Adrenal gland (tissue), 12 donors: ENCODE measurements around the gene EXOSC3. TPM values are rescaled to one million over a fixed set of nuclear protein-coding genes. Genes with fewer than 3 reads are reported as not detected.
A peak's percentile ranks its signal among the peaks of the same experiment; 100 is the strongest.

Experiments used
- DNase-seq, 7 donors: peaks; one replicate each; pipeline ENCODE4 v3.0.0-alpha.2; 2019 to 2020
- H3K27ac ChIP-seq, 5 donors: fragments of 200-600 bp; sonication (generic) in 4 of 5; 1 replicate in 3 of 5; 2 replicates in 2 of 5; pipeline versions ENCODE4 v1.5.1 to v1.8.0; 2016 to 2020; ENCODE audit warnings: mild to moderate bottlenecking in 1 of 5
- H3K27me3 ChIP-seq: fragments of 200-600 bp; 2 replicates; pipeline ENCODE4 v1.8.0; 2021
- H3K36me3 ChIP-seq, 2 donors: fragments of 200-600 bp; replicated peaks in 1 of 2; 1 replicate in 1 of 2; 2 replicates in 1 of 2; pipeline versions ENCODE4 v1.5.1 to v1.8.0; 2018 to 2022
- H3K4me1 ChIP-seq, 2 donors: fragments of 200-600 bp; replicated peaks in 1 of 2; 1 replicate in 1 of 2; 2 replicates in 1 of 2; pipeline versions ENCODE4 v1.5.1 to v1.8.0; 2018 to 2021
- H3K4me3 ChIP-seq, 4 donors: fragments of 200-600 bp; sonication (generic) in 3 of 4; one replicate each; pipeline ENCODE4 v1.5.1; 2016 to 2018
- H3K9me3 ChIP-seq, 3 donors: fragments of 200-600 bp; sonication (generic) in 1 of 3; replicated peaks in 1 of 3; 1 replicate in 2 of 3; 2 replicates in 1 of 3; pipeline versions ENCODE4 v1.5.1 to v1.8.0; 2016 to 2021
- CTCF ChIP-seq, 6 experiments: fragments of 450-650 bp in 4 of 6; fragments of 200-600 bp in 2 of 6; sonication (generic) in 1 of 6; IDR thresholded peaks; 1 replicate in 5 of 6; 2 replicates in 1 of 6; pipeline versions ENCODE4 v1.5.1 to v1.8.0; 2016 to 2021; ENCODE audit warnings: antibody characterized with exemption in 6 of 6, mild to moderate bottlenecking in 2 of 6, moderate library complexity in 1 of 6
- POLR2A ChIP-seq, 2 donors: fragments of 450-650 bp; IDR thresholded peaks; one replicate each; pipeline ENCODE4 v1.6.1; 2017; ENCODE audit warnings: antibody characterized with exemption in 2 of 2, mild to moderate bottlenecking in 2 of 2, moderate library complexity in 1 of 2
- WGBS, 4 donors: extraction: QIAGEN DNeasy Blood & Tissue Kit in 2 of 4; methylation state at CpG; one replicate each; pipeline versions ENCODE4 v1.1.5 to v1.1.7; 2013 to 2017; 5-methylcytosine and 5-hydroxymethylcytosine counted together
- intact Hi-C, 2 donors: fragments of 100-400 bp; cut with DNase I; formaldehyde crosslinking; loops; one replicate each; pipeline versions ENCODE4 v1.14.1 to v1.15.0; 2022 to 2023
- polyA plus RNA-seq, 3 donors: library from polyadenylated mRNA; stranded (reverse); fragments of 200-250 nt in 2 of 3; fragments of 350-450 nt in 1 of 3; fragmentation: Illumina TruSeq in 1 of 3; extraction: RNeasy Lipid Tissue Mini Kit (QIAGEN cat#74804) in 1 of 3; gene quantifications; one replicate each; pipeline ENCODE4 v1.2.3, GENCODE V29; 2013 to 2014
- total RNA-seq, 9 donors: library from RNA; depleted of rRNA in 4 of 9; stranded (reverse); fragments of >200 nt in 4 of 9; fragments of 120-200 nt in 1 of 9; fragmentation: NEBNext Ultra II Directional in 1 of 9; extraction: Animal tissue kit (Norgen Biotek cat#: 25700) in 1 of 9; gene quantifications; one replicate each; pipeline versions ENCODE4 v1.1.0 to v1.2.4, GENCODE V29; 2013 to 2023
- donor health status: healthy with polysubstance abuse.
- donor health status: Bipolar disorder and iron deficiency.
- donor health status: DM: yes; HTN: yes; CAD: no.
- donor health status: DM: no; HTN: no; CAD: no.
- donor health status: DM: no; HTN: no; CAD: no.
- donor health status: DM: yes; HTN: yes; CAD: no.

The EXOSC3 gene
- total and polyA plus RNA-seq, 12 donors = 12.5 to 67.8 (median 41.4) TPM

DNA sequence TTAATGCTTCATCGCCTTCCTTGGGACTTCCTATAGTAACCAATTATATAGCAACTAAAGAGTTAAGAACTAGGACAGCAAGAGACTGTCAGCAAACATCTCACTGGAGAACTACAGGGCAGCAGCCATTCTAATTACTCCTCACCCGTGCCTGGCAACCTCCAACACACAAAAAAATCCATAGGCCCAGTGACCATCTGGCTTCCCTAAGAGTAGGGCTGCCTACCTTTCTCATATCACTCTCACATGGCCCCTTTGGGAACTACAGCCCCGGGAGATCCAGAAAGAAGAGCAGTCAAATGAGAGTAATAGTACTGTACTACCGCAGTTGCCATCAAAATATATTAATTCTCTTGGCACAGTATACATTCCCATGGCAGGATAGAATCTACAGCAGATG lies 21.4 kb upstream of the EXOSC3 start:
- TF ChIP-seq CTCF (IDR thresholded peaks at IDR 0.05) (no peak), POLR2A (IDR thresholded peaks at IDR 0.05) (no peak)
- Histone ChIP-seq H3K4me1 (peaks cover 14 to 25% of the 10 kb centered on the region in 2 donors), H3K9me3 (no peaks in the 10 kb centered on the region)

GRCh38 chr9:37801959-37802711 lies 17.3 kb upstream of the EXOSC3 start:
- Histone ChIP-seq H3K27me3 (no peaks in the 10 kb centered on the region), H3K4me3 (peak overlapping the region; percentile 19 to 91 (median 82)), H3K27ac (peak overlapping the region in 2 of 5 donors; percentile 81 to 93), H3K4me1 (peaks cover 24 to 30% of the 10 kb centered on the region in 2 donors), H3K36me3 (no peaks in the 10 kb centered on the region), H3K9me3 (no peaks in the 10 kb centered on the region)
- WGBS, 4 donors = 41 to 50% (median 46%) methylated on average over 10 of the region's 10 CpGs
- TF ChIP-seq CTCF (IDR thresholded peaks at IDR 0.05) = no peak
- no peak for TF ChIP-seq POLR2A (IDR thresholded peaks at IDR 0.05)
- intact Hi-C loops = loop anchor here (10.0 kb wide), 2 partner anchors 103 to 317 kb away; partner anchors contain the start of genes POLR1E (in 1 of the 2) and SLC25A51 (in 1 of the 2)
- DNase-seq = no peak

More for the DNA sequence above, 21.4 kb upstream of the EXOSC3 start:
- Histone ChIP-seq H3K27ac (no peak overlapping the region), H3K4me3 (no peak overlapping the region), H3K36me3 (no peaks in the 10 kb centered on the region), H3K27me3 (no peaks in the 10 kb centered on the region)
- 63 to 82% (median 72%) methylated on average over 4 of the region's 4 CpGs for WGBS, 4 donors
- no peak for DNase-seq
- intact Hi-C loops = loop anchor here (10.0 kb wide), 2 partner anchors 99 to 321 kb away; partner anchors contain the start of genes POLR1E (in 1 of the 2) and SLC25A51 (in 1 of the 2)

DNA sequence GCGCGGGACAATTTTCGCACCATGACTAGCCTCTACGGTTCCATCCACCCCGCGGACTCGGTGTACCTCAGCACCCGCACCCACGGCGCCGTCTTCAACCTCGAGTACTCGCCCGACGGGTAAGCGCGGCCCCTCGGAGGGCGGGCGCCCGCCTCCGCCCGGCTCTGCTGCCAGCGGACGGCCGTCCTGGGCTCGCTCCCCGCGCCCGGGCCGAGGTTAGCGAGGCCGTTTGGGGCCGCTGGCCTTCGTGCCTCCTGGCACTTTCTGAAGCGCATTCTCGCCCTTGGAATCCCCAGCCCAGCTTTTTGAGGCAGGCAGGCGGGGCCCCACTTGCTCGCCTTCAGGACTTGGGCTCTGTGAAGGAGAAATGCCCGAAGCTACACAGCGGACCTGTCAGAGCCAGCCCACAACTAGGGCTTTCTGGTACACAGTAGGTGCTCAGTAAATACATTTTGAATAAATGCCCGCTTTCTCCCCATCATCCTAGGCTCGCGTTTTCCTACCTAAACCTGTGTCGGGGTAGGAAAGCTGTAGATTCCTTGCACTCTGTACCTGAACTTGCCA lies 16.5 kb upstream of the EXOSC3 start:
- Histone ChIP-seq H3K36me3 (no peaks in the 10 kb centered on the region), H3K4me1 (peaks cover 24 to 30% of the 10 kb centered on the region in 2 donors), H3K9me3 (no peaks in the 10 kb centered on the region), H3K27ac (peak overlapping the region; percentile 79 to 93 (median 90)), H3K27me3 (no peaks in the 10 kb centered on the region), H3K4me3 (peak overlapping the region; percentile 19 to 91 (median 82))
- WGBS, 4 donors = 1 to 12% (median 1%) methylated on average over 4 to 45 of the region's 45 CpGs
- intact Hi-C loops = loop anchor here (10.0 kb wide), 2 partner anchors 103 to 317 kb away; partner anchors contain the start of genes POLR1E (in 1 of the 2) and SLC25A51 (in 1 of the 2)
- TF ChIP-seq CTCF (IDR thresholded peaks at IDR 0.05) (no peak), POLR2A (IDR thresholded peaks at IDR 0.05) (no peak)
- DNase-seq = peak; percentile 35 to 80 (median 56)

DNA sequence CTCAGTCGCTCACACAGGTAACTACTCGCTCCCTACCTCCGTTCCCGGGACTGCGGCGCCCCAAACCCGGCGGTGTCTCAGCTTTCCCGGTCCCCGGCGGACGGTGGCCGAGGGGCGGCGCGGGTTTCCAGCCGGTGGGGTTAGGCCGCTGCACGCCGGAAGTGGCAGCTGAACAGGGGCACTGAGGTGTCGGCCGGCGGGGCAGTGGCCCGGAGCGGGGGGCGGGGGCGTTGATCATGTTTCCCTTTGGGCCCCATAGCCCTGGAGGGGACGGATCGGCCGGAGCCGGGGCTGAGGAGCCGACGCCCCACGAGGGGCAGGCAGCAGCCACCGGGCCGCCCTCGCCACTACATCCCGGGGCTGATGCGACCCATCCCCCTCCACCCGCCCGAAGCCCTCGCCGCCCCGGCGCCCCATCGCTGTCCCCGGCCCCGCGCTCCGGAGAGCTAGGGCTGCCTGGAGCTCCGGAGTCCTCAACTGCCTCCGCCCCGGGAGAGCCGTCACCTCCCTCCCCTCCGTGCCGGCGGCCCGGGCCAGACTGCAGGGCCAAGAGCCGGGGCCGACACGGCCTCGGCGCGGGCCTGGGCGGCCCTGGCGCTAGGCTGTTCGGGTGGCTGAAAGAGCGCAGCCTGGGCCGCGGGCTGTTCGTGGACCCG lies 15.9 kb upstream of the EXOSC3 start, which contains the start of gene DCAF10:
TSS of gene DCAF10 (plus strand) at position 167 of the 656 bp plus-strand sequence. CDS start at position 237, 70 bp downstream.
- intact Hi-C loops = loop anchor here (10.0 kb wide), 2 partner anchors 104 to 316 kb away; partner anchors contain the start of genes POLR1E (in 1 of the 2) and SLC25A51 (in 1 of the 2)
- TF ChIP-seq CTCF (IDR thresholded peaks at IDR 0.05) = peak in 2 of 6 experiments; percentile 12 to 42
- TF ChIP-seq POLR2A (IDR thresholded peaks at IDR 0.05) = peak; percentile 64 to 80
- Histone ChIP-seq H3K4me3 (peak within 1 kb of the TSS; percentile 19 to 91 (median 82)), H3K27ac (peak within 1 kb of the TSS; percentile 79 to 93 (median 90)), H3K9me3 (no peaks in the 10 kb centered on the region), H3K4me1 (peaks cover 24 to 30% of the 10 kb centered on the region in 2 donors), H3K36me3 (no peaks in the 10 kb centered on the region), H3K27me3 (no peaks in the 10 kb centered on the region)
- 0 to 1% (median 0%) methylated on average over 5 to 72 of the region's 72 CpGs; no CpG with 5 or more reads in 1 of the 4 donors for WGBS, 4 donors
- peak; percentile 84 to 91 (median 87) for DNase-seq
